Panc1 (cell line): ENCODE results near the gene RCL1.

Experiments used
- POLR2AphosphoS5 ChIP-seq: IDR thresholded peaks from 2 replicates; pipeline ENCODE4 v1.6.1; 2012; ENCODE audit warnings: mild to moderate bottlenecking, low read depth, low read length, moderate library complexity
- TF ChIP-seq, protein P1 (sequence below): fragments of 450-650 bp; IDR thresholded peaks from 2 replicates; pipeline ENCODE4 v1.5.1; 2017; ENCODE audit warnings: mild to moderate bottlenecking
- TF ChIP-seq, protein P2 (sequence below), 2 experiments: IDR thresholded peaks; 2 replicates each; pipeline ENCODE4 v1.6.1; 2011 to 2012; ENCODE audit warnings: low read depth in 2 of 2, control low read depth in 1 of 2, low read length in 1 of 2, mild to moderate bottlenecking in 1 of 2, moderate library complexity in 1 of 2; ENCODE audit not compliant: insufficient read depth in 1 of 2

DNA sequence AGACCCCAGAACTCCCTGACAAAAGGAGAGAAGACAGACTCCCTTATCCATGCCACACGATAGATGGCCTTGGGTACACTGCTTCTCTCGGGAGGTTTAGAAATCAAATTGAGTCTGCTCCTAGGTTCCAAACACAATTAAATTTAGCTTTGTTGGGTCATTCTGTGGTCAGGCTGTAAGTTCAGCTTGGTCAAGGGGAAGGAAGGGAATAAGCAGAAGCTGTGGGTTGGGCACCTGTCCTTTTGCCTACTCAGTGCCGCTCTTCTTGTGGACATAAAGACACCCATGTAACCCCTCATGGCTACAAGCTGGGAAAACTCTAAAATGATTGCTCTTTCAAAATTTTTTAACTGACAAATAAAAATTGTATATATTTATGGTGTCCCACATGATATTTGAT, 32.6 kb upstream of the RCL1 start:
- TF ChIP-seq, protein P1, sequence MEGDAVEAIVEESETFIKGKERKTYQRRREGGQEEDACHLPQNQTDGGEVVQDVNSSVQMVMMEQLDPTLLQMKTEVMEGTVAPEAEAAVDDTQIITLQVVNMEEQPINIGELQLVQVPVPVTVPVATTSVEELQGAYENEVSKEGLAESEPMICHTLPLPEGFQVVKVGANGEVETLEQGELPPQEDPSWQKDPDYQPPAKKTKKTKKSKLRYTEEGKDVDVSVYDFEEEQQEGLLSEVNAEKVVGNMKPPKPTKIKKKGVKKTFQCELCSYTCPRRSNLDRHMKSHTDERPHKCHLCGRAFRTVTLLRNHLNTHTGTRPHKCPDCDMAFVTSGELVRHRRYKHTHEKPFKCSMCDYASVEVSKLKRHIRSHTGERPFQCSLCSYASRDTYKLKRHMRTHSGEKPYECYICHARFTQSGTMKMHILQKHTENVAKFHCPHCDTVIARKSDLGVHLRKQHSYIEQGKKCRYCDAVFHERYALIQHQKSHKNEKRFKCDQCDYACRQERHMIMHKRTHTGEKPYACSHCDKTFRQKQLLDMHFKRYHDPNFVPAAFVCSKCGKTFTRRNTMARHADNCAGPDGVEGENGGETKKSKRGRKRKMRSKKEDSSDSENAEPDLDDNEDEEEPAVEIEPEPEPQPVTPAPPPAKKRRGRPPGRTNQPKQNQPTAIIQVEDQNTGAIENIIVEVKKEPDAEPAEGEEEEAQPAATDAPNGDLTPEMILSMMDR, result no peak
- no peak for TF ChIP-seq POLR2AphosphoS5
- TF ChIP-seq, protein P2, sequence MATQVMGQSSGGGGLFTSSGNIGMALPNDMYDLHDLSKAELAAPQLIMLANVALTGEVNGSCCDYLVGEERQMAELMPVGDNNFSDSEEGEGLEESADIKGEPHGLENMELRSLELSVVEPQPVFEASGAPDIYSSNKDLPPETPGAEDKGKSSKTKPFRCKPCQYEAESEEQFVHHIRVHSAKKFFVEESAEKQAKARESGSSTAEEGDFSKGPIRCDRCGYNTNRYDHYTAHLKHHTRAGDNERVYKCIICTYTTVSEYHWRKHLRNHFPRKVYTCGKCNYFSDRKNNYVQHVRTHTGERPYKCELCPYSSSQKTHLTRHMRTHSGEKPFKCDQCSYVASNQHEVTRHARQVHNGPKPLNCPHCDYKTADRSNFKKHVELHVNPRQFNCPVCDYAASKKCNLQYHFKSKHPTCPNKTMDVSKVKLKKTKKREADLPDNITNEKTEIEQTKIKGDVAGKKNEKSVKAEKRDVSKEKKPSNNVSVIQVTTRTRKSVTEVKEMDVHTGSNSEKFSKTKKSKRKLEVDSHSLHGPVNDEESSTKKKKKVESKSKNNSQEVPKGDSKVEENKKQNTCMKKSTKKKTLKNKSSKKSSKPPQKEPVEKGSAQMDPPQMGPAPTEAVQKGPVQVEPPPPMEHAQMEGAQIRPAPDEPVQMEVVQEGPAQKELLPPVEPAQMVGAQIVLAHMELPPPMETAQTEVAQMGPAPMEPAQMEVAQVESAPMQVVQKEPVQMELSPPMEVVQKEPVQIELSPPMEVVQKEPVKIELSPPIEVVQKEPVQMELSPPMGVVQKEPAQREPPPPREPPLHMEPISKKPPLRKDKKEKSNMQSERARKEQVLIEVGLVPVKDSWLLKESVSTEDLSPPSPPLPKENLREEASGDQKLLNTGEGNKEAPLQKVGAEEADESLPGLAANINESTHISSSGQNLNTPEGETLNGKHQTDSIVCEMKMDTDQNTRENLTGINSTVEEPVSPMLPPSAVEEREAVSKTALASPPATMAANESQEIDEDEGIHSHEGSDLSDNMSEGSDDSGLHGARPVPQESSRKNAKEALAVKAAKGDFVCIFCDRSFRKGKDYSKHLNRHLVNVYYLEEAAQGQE (IDR thresholded peaks at IDR 0.05; ENCODE audit: insufficient read depth in 1 of 2, low read depth in 2 of 2, low read length in 1 of 2), result no peak
